GM23338 (cell line): Measurements from ENCODE around the gene UBE3C. TPM values are rescaled to one million over a fixed set of nuclear protein-coding genes. Genes with fewer than 3 reads are reported as not detected.

ENCODE experiments used
- ATAC-seq: fragments of 200-7000 bp; cut with Tn5 transposase; 3 replicates; pipeline ENCODE4 v1.9.1; 2020
- DNase-seq: peaks from one replicate; pipeline ENCODE4 v3.0.0-alpha.2; 2015; ENCODE audit warnings: low spot score
- H2AFZ ChIP-seq: fragments of 200-600 bp; sonication (generic); 2 replicates; pipeline ENCODE4 v1.8.0; 2016; ENCODE audit warnings: antibody characterized with exemption, mild to moderate bottlenecking, moderate library complexity
- H3F3A ChIP-seq: fragments of 200-600 bp; sonication (generic); replicated peaks from 2 replicates; pipeline ENCODE4 v1.8.0; 2017; ENCODE audit warnings: antibody characterized with exemption, mixed run types, low read depth
- H3K27ac ChIP-seq: fragments of 200-600 bp; sonication (generic); 2 replicates; pipeline ENCODE4 v1.6.1; 2016; ENCODE audit warnings: low read depth
- H3K27me3 ChIP-seq: fragments of 200-600 bp; sonication (generic); 2 replicates; pipeline ENCODE4 v1.8.0; 2016; ENCODE audit warnings: mild to moderate bottlenecking, mixed run types, moderate library complexity; ENCODE audit not compliant: insufficient read depth
- H3K36me3 ChIP-seq: fragments of 200-600 bp; sonication (generic); 2 replicates; pipeline ENCODE4 v1.8.0; 2016; ENCODE audit warnings: mild to moderate bottlenecking; ENCODE audit not compliant: insufficient read depth
- H3K4me1 ChIP-seq: fragments of 200-600 bp; sonication (generic); 2 replicates; pipeline ENCODE4 v1.8.0; 2016; ENCODE audit warnings: mild to moderate bottlenecking, moderate library complexity; ENCODE audit not compliant: insufficient read depth
- H3K4me2 ChIP-seq: fragments of 200-600 bp; sonication (generic); 2 replicates; pipeline ENCODE4 v1.7.1; 2017; ENCODE audit warnings: mixed run types
- H3K4me3 ChIP-seq: fragments of 200-600 bp; sonication (generic); 2 replicates; pipeline ENCODE4 v1.6.1; 2016; ENCODE audit warnings: mixed run types
- H3K79me2 ChIP-seq: fragments of 200-600 bp; sonication (generic); replicated peaks from 2 replicates; pipeline ENCODE4 v1.8.0; 2017; ENCODE audit warnings: mild to moderate bottlenecking; ENCODE audit not compliant: insufficient read depth
- H3K9me2 ChIP-seq: fragments of 200-600 bp; sonication (generic); 2 replicates; pipeline ENCODE4 v1.8.0; 2017; ENCODE audit not compliant: insufficient read depth
- H4K20me1 ChIP-seq: fragments of 200-600 bp; sonication (generic); replicated peaks from 2 replicates; pipeline ENCODE4 v1.8.0; 2017; ENCODE audit warnings: mild to moderate bottlenecking; ENCODE audit not compliant: insufficient read depth
- H3K27ac Mint-ChIP-seq: 2 replicates; pipeline ENCODE4 v1.8.0; 2020; ENCODE audit warnings: inconsistent platforms, mild to moderate bottlenecking, moderate library complexity, mixed read lengths
- H3K27me3 Mint-ChIP-seq: 3 replicates; pipeline ENCODE4 v1.8.0; 2022; ENCODE audit warnings: low read depth, mild to moderate bottlenecking, moderate library complexity, mixed read lengths, inconsistent platforms; ENCODE audit not compliant: insufficient read depth, poor library complexity
- H3K36me3 Mint-ChIP-seq: 3 replicates; pipeline ENCODE4 v1.8.0; 2021; ENCODE audit warnings: low read depth, mild to moderate bottlenecking, inconsistent platforms, moderate library complexity, mixed read lengths
- H3K4me1 Mint-ChIP-seq: 3 replicates; pipeline ENCODE4 v1.8.0; 2020; ENCODE audit warnings: mild to moderate bottlenecking, inconsistent platforms, mixed read lengths
- H3K4me3 Mint-ChIP-seq: 3 replicates; pipeline ENCODE4 v1.8.0; 2021; ENCODE audit warnings: moderate library complexity, mild to moderate bottlenecking, inconsistent platforms, mixed read lengths
- H3K9me3 Mint-ChIP-seq: 3 replicates; pipeline ENCODE4 v1.8.0; 2020; ENCODE audit warnings: moderate library complexity, mild to moderate bottlenecking, inconsistent platforms, mixed read lengths
- EZH2 ChIP-seq: fragments of 200-600 bp; sonication (generic); IDR thresholded peaks from one replicate; pipeline ENCODE4 v1.8.0; 2017; ENCODE audit warnings: antibody characterized with exemption, mild to moderate bottlenecking, low read depth; ENCODE audit not compliant: unreplicated experiment
- EZH2phosphoT487 ChIP-seq: fragments of 200-600 bp; sonication (generic); IDR thresholded peaks from one replicate; pipeline ENCODE4 v1.8.1; 2018; ENCODE audit warnings: antibody characterized with exemption; ENCODE audit not compliant: unreplicated experiment
- JUNB ChIP-seq: IDR thresholded peaks from one replicate; pipeline ENCODE4 v1.6.1; 2016; ENCODE audit warnings: antibody characterized with exemption; ENCODE audit not compliant: unreplicated experiment
- NANOG ChIP-seq: IDR thresholded peaks from 2 replicates; pipeline ENCODE4 v1.6.1; 2016; ENCODE audit warnings: antibody characterized with exemption, borderline replicate concordance
- POLR2AphosphoS5 ChIP-seq: IDR thresholded peaks from 2 replicates; pipeline ENCODE4 v1.6.1; 2016; ENCODE audit warnings: antibody characterized with exemption, low read depth
- STAT1 ChIP-seq: IDR thresholded peaks from one replicate; pipeline ENCODE4 v1.6.1; 2016; ENCODE audit warnings: antibody characterized with exemption; ENCODE audit not compliant: unreplicated experiment
- ZNF114 ChIP-seq: fragments of 250-450 bp; sonication (Bioruptor Pico); IDR thresholded peaks from 2 replicates; pipeline ENCODE4 v1.5.0; 2020; ENCODE audit warnings: mild to moderate bottlenecking, moderate library complexity
- ZNF331 ChIP-seq: fragments of 250-450 bp; sonication (Bioruptor Pico); IDR thresholded peaks from 2 replicates; pipeline ENCODE4 v1.5.0; 2020; ENCODE audit warnings: low read depth, mild to moderate bottlenecking, moderate library complexity
- polyA plus RNA-seq: library from polyadenylated mRNA; unstranded; fragments of >200 nt; fragmentation: Nextera tagmentation; extraction: Ambion mirVana; gene quantifications from 2 replicates; pipeline ENCODE4 v1.2.1, GENCODE V29; 2016
- total RNA-seq: library from RNA; depleted of rRNA; stranded (reverse); fragments of >200 nt; shearing (Covaris generic); gene quantifications from 2 replicates; pipeline ENCODE4 v1.2.3, GENCODE V29; 2014
- TF ChIP-seq, protein P1 (sequence below): IDR thresholded peaks from 2 replicates; pipeline ENCODE4 v1.6.1; 2016; ENCODE audit warnings: antibody characterized with exemption
- TF ChIP-seq, protein P2 (sequence below), 2 experiments: fragments of 200-600 bp in 1 of 2; sonication (generic) in 1 of 2; conservative IDR thresholded peaks; 2 replicates each; pipeline versions ENCODE4 v1.5.1 to v1.6.1; 2016 to 2017; ENCODE audit warnings: antibody characterized with exemption in 2 of 2, low read depth in 2 of 2, mild to moderate bottlenecking in 2 of 2, moderate library complexity in 1 of 2
- TF ChIP-seq, protein P3 (sequence below): fragments of 250-450 bp; sonication (Bioruptor Pico); IDR thresholded peaks from 2 replicates; pipeline ENCODE4 v1.5.0; 2020; ENCODE audit warnings: mild to moderate bottlenecking, moderate library complexity
- TF ChIP-seq, protein P4 (sequence below): IDR thresholded peaks from one replicate; pipeline ENCODE4 v1.6.1; 2018; ENCODE audit warnings: antibody characterized with exemption; ENCODE audit not compliant: unreplicated experiment

Gene UBE3C
- total and polyA plus RNA-seq, 2 experiments from 2014 or later: 16.8 to 76.9 TPM

DNA sequence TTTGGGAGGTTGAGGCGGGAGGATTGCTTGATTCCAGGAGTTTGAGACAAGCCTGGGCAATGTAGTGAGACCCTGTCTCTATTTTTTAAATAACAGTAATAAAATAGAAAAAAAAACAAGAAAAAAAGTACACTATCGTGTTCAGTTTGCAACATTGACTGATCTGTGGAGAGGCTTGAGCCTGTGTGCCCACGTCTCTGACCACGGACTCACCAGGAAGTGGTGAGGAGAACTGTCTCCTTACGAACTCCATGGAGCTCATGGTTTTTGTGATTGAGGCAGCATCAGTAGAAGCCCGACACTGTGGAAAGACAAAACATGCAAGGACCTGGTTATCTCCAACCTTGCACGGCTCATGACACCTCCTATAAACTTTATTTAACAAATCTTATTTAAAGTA lies 174.2 kb downstream of the UBE3C start (continued):
- TF ChIP-seq EZH2phosphoT487: no peak
- no peak for TF ChIP-seq NANOG
- no peak for TF ChIP-seq ZNF331 (CRISPR knock-in tag)
- TF ChIP-seq, protein P1, sequence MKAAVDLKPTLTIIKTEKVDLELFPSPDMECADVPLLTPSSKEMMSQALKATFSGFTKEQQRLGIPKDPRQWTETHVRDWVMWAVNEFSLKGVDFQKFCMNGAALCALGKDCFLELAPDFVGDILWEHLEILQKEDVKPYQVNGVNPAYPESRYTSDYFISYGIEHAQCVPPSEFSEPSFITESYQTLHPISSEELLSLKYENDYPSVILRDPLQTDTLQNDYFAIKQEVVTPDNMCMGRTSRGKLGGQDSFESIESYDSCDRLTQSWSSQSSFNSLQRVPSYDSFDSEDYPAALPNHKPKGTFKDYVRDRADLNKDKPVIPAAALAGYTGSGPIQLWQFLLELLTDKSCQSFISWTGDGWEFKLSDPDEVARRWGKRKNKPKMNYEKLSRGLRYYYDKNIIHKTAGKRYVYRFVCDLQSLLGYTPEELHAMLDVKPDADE: no peak
- TF ChIP-seq JUNB: no peak
- no peak for TF ChIP-seq POLR2AphosphoS5

DNA sequence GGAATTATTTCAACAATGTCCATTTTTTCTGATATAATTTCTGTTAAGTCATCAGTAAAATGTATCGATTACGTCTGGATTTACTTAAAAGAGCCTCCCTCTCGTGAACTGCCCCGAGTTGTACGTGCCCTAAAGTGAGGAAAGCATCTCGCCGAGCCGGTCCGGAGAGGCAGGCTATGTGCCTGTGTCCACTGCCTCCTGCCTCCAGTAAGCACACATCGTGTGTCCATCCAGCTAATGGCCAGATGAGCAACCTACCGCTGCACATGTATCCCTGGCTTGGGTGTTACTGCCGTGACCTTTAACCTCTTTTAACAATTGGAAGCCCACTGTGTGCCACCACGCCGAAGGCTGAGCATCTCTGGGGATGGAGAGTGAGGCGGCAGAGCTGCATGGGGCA lies 174.9 kb downstream of the UBE3C start:
- H3K27ac Mint-ChIP-seq: no peak overlapping the region
- no peak overlapping the region for H3K4me2 ChIP-seq
- no peaks in the 10 kb centered on the region for H3K27me3 ChIP-seq
- no peaks in the 10 kb centered on the region for H3K36me3 ChIP-seq
- H3K9me2 ChIP-seq: no peaks in the 10 kb centered on the region
- no peak overlapping the region for H3K27ac ChIP-seq
- H3K4me1 Mint-ChIP-seq: peaks cover 41% of the 10 kb centered on the region
- peaks cover 18% of the 10 kb centered on the region for H3K4me1 ChIP-seq
- DNase-seq: no peak
- H3K4me3 ChIP-seq: no peak overlapping the region
- H4K20me1 ChIP-seq: no peaks in the 10 kb centered on the region
- no peak for ATAC-seq
- H3K9me3 Mint-ChIP-seq: peaks cover 4% of the 10 kb centered on the region; the same call in 2 of the 3 replicates
- no peak overlapping the region for H2AFZ ChIP-seq
- no peaks in the 10 kb centered on the region for H3K79me2 ChIP-seq
- no peak overlapping the region for H3K4me3 Mint-ChIP-seq
- peaks cover 13% of the 10 kb centered on the region for H3F3A ChIP-seq
- H3K27me3 Mint-ChIP-seq: peaks cover 27% of the 10 kb centered on the region
- peaks cover 4% of the 10 kb centered on the region; the same call in 2 of the 3 replicates for H3K36me3 Mint-ChIP-seq
- no peak for TF ChIP-seq EZH2
- TF ChIP-seq EZH2phosphoT487: no peak
- TF ChIP-seq, protein P2, sequence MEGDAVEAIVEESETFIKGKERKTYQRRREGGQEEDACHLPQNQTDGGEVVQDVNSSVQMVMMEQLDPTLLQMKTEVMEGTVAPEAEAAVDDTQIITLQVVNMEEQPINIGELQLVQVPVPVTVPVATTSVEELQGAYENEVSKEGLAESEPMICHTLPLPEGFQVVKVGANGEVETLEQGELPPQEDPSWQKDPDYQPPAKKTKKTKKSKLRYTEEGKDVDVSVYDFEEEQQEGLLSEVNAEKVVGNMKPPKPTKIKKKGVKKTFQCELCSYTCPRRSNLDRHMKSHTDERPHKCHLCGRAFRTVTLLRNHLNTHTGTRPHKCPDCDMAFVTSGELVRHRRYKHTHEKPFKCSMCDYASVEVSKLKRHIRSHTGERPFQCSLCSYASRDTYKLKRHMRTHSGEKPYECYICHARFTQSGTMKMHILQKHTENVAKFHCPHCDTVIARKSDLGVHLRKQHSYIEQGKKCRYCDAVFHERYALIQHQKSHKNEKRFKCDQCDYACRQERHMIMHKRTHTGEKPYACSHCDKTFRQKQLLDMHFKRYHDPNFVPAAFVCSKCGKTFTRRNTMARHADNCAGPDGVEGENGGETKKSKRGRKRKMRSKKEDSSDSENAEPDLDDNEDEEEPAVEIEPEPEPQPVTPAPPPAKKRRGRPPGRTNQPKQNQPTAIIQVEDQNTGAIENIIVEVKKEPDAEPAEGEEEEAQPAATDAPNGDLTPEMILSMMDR (conservative IDR thresholded peaks at IDR 0.05; ENCODE audit: low read depth in 2 of 2): no peak
- TF ChIP-seq, protein P1: no peak
- TF ChIP-seq, protein P3, sequence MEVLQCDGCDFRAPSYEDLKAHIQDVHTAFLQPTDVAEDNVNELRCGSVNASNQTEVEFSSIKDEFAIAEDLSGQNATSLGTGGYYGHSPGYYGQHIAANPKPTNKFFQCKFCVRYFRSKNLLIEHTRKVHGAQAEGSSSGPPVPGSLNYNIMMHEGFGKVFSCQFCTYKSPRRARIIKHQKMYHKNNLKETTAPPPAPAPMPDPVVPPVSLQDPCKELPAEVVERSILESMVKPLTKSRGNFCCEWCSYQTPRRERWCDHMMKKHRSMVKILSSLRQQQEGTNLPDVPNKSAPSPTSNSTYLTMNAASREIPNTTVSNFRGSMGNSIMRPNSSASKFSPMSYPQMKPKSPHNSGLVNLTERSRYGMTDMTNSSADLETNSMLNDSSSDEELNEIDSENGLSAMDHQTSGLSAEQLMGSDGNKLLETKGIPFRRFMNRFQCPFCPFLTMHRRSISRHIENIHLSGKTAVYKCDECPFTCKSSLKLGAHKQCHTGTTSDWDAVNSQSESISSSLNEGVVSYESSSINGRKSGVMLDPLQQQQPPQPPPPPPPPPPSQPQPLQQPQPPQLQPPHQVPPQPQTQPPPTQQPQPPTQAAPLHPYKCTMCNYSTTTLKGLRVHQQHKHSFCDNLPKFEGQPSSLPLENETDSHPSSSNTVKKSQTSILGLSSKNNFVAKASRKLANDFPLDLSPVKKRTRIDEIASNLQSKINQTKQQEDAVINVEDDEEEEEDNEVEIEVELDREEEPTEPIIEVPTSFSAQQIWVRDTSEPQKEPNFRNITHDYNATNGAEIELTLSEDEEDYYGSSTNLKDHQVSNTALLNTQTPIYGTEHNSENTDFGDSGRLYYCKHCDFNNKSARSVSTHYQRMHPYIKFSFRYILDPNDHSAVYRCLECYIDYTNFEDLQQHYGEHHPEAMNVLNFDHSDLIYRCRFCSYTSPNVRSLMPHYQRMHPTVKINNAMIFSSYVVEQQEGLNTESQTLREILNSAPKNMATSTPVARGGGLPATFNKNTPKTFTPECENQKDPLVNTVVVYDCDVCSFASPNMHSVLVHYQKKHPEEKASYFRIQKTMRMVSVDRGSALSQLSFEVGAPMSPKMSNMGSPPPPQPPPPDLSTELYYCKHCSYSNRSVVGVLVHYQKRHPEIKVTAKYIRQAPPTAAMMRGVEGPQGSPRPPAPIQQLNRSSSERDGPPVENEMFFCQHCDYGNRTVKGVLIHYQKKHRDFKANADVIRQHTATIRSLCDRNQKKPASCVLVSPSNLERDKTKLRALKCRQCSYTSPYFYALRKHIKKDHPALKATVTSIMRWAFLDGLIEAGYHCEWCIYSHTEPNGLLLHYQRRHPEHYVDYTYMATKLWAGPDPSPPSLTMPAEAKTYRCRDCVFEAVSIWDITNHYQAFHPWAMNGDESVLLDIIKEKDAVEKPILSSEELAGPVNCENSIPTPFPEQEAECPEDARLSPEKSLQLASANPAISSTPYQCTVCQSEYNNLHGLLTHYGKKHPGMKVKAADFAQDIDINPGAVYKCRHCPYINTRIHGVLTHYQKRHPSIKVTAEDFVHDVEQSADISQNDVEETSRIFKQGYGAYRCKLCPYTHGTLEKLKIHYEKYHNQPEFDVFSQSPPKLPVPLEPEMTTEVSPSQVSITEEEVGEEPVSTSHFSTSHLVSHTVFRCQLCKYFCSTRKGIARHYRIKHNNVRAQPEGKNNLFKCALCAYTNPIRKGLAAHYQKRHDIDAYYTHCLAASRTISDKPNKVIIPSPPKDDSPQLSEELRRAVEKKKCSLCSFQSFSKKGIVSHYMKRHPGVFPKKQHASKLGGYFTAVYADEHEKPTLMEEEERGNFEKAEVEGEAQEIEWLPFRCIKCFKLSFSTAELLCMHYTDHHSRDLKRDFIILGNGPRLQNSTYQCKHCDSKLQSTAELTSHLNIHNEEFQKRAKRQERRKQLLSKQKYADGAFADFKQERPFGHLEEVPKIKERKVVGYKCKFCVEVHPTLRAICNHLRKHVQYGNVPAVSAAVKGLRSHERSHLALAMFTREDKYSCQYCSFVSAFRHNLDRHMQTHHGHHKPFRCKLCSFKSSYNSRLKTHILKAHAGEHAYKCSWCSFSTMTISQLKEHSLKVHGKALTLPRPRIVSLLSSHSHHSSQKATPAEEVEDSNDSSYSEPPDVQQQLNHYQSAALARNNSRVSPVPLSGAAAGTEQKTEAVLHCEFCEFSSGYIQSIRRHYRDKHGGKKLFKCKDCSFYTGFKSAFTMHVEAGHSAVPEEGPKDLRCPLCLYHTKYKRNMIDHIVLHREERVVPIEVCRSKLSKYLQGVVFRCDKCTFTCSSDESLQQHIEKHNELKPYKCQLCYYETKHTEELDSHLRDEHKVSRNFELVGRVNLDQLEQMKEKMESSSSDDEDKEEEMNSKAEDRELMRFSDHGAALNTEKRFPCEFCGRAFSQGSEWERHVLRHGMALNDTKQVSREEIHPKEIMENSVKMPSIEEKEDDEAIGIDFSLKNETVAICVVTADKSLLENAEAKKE (CRISPR knock-in tag): no peak
- no peak for TF ChIP-seq JUNB
- no peak for TF ChIP-seq ZNF114 (CRISPR knock-in tag)
- TF ChIP-seq, protein P4, sequence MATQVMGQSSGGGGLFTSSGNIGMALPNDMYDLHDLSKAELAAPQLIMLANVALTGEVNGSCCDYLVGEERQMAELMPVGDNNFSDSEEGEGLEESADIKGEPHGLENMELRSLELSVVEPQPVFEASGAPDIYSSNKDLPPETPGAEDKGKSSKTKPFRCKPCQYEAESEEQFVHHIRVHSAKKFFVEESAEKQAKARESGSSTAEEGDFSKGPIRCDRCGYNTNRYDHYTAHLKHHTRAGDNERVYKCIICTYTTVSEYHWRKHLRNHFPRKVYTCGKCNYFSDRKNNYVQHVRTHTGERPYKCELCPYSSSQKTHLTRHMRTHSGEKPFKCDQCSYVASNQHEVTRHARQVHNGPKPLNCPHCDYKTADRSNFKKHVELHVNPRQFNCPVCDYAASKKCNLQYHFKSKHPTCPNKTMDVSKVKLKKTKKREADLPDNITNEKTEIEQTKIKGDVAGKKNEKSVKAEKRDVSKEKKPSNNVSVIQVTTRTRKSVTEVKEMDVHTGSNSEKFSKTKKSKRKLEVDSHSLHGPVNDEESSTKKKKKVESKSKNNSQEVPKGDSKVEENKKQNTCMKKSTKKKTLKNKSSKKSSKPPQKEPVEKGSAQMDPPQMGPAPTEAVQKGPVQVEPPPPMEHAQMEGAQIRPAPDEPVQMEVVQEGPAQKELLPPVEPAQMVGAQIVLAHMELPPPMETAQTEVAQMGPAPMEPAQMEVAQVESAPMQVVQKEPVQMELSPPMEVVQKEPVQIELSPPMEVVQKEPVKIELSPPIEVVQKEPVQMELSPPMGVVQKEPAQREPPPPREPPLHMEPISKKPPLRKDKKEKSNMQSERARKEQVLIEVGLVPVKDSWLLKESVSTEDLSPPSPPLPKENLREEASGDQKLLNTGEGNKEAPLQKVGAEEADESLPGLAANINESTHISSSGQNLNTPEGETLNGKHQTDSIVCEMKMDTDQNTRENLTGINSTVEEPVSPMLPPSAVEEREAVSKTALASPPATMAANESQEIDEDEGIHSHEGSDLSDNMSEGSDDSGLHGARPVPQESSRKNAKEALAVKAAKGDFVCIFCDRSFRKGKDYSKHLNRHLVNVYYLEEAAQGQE: no peak
- no peak for TF ChIP-seq STAT1
